GM12864 (cell line): ENCODE measurements around the gene ERRFI1.

Source experiments
- DNase-seq: peaks from one replicate; pipeline ENCODE4 v3.0.0-alpha.2; 2011; ENCODE audit warnings: low read depth
- H3K4me3 ChIP-seq: 2 replicates; pipeline ENCODE4 v1.5.1; 2011; ENCODE audit warnings: mild to moderate bottlenecking, low read depth, low read length, control low read depth
- TF ChIP-seq, protein P1 (sequence below): IDR thresholded peaks from 2 replicates; pipeline ENCODE4 v1.5.1; 2011; ENCODE audit warnings: low read depth, mild to moderate bottlenecking, moderate library complexity, low read length, control low read depth, inconsistent platforms; ENCODE audit errors: missing control alignments

ERRFI1 gene

DNA sequence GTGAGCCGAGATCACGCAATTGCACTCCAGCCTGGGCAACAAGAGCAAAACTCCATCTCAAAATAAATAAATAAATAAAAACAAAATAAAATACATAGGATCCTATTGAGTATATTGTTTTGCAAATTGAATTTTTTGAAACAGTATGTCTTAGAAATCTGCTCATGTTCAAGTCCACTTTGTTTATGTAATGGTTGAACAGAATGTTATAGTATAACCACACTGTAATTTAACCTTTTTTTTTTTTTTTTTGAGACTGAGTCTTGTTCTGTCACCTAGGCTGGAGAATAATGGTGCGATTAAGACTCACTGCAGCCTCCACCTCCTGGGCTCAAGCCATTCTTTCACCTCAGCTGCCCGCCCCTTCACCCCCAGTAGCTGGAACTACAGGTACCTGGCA lies 33.2 kb downstream of the ERRFI1 start:
- H3K4me3 ChIP-seq, result no peak overlapping the region
- TF ChIP-seq, protein P1, sequence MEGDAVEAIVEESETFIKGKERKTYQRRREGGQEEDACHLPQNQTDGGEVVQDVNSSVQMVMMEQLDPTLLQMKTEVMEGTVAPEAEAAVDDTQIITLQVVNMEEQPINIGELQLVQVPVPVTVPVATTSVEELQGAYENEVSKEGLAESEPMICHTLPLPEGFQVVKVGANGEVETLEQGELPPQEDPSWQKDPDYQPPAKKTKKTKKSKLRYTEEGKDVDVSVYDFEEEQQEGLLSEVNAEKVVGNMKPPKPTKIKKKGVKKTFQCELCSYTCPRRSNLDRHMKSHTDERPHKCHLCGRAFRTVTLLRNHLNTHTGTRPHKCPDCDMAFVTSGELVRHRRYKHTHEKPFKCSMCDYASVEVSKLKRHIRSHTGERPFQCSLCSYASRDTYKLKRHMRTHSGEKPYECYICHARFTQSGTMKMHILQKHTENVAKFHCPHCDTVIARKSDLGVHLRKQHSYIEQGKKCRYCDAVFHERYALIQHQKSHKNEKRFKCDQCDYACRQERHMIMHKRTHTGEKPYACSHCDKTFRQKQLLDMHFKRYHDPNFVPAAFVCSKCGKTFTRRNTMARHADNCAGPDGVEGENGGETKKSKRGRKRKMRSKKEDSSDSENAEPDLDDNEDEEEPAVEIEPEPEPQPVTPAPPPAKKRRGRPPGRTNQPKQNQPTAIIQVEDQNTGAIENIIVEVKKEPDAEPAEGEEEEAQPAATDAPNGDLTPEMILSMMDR, result no peak
- DNase-seq, result no peak

DNA sequence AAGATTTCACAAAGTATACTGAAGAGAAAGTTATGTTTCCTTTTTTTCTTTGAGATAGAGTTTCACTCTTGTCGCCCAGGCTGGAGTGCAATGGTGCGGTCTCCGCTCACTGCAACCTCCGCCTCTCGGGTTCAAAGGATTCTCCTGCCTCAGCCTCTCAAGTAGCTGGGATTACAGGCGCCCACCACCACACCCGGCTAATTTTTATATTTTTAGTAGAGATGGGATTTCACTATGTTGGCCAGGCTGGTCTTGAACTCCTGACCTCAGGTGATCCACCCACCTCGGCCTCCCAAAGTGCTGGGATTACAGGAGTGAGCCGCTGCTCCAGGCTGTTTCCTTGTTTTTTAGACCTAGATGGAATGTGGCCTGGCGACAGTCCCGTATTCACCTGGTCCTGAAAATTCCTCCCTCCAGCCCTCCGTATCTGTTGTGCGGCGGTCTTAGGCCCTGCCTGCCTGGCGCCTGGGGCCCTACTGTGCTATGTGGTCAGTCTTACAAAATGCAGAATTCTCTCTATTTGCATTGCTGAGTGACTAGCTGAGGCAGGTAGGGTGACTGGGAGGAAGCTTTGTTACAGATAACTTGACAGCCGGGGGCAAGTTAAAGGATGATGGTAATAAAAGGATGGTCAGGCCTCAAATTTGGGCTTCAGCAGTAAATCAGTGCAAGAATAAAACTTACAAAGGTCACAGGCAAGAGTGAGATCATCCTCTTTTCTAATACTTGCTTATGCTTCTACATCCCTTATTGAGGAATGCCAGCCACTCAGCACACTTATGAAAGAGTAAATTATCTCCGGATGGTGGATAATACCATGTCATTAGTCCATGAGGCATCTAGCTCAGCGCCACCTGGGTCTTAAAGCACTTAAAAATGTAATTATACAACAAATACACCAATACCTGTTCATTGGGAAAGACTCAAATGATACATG lies 34.3 kb downstream of the ERRFI1 start:
- TF ChIP-seq, protein P1, result no peak
- no peak overlapping the region for H3K4me3 ChIP-seq
- DNase-seq, result no peak

GRCh38 chr1:7989762-7990428 lies 36.2 kb downstream of the ERRFI1 start:
- no peak for DNase-seq
- no peak overlapping the region for H3K4me3 ChIP-seq
- TF ChIP-seq, protein P1, result no peak

DNA sequence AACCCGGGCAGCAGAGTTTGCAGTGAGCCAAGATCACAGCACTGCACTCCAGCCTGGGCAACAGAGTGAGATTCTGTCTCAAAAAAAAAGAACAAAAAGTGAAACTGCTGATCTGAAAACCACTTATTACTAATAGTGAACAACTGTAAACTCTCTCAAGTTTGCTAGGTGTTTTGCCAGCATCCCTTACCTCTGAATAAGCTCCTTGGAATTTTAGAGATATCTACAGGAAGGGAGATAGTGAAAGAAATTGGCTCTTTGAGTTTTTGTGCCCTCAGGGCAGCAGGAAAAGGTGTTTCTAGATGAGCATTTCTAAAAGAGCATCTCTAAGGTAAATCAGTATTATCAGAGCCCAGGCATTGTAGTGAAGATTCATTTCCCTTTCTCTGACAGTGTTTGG lies 37.5 kb downstream of the ERRFI1 start:
- H3K4me3 ChIP-seq, result no peak overlapping the region
- TF ChIP-seq, protein P1, result no peak
- no peak for DNase-seq

GRCh38 chr1:7987528-7987927 lies 38.6 kb downstream of the ERRFI1 start:
- DNase-seq, result no peak
- no peak overlapping the region for H3K4me3 ChIP-seq
- TF ChIP-seq, protein P1, result no peak

GRCh38 chr1:7985851-7986612 lies 40.1 kb downstream of the ERRFI1 start:
- TF ChIP-seq, protein P1, result no peak
- H3K4me3 ChIP-seq, result no peak overlapping the region
- no peak for DNase-seq
